Measurements from ENCODE around the gene ZSCAN12.

The ZSCAN12 gene

GRCh38 chr6:28353356-28353755 is 46.2 kb downstream of the ZSCAN12 start:
- no peak for DNase-seq

GRCh38 chr6:28351493-28351925 is 48.0 kb downstream of the ZSCAN12 start:
- no peak for DNase-seq

GRCh38 chr6:28351087-28351486 is 48.5 kb downstream of the ZSCAN12 start:
- no peak for DNase-seq

GRCh38 chr6:28349892-28350737 is 49.4 kb downstream of the ZSCAN12 start, which contains the start of gene ZKSCAN3:
Gene ZKSCAN3 (plus strand): TSS chr6:28349947. CDS start chr6:28359587, 9,640 bp downstream.
- DNase-seq: peak; percentile 76 to 80

- DNase-seq: no peak
These were observed 50.1 kb downstream of the ZSCAN12 start for GRCh38 chr6:28349344-28349891.

GRCh38 chr6:28347119-28347518 is 52.4 kb downstream of the ZSCAN12 start:
- no peak for DNase-seq

GRCh38 chr6:28345201-28345600 is 54.3 kb downstream of the ZSCAN12 start:
- no peak for DNase-seq

GRCh38 chr6:28343898-28344677 is 55.5 kb downstream of the ZSCAN12 start:
- no peak for DNase-seq

GRCh38 chr6:28340310-28341095 is 59.0 kb downstream of the ZSCAN12 start:
- DNase-seq: no peak

GRCh38 chr6:28337121-28337520 is 62.4 kb downstream of the ZSCAN12 start:
- DNase-seq: no peak

GRCh38 chr6:28336284-28337120 is 63.0 kb downstream of the ZSCAN12 start:
- DNase-seq: peak; percentile 15 to 21

- DNase-seq: peak; percentile 80 to 83
These were observed 63.8 kb downstream of the ZSCAN12 start, which contains the start of gene ZSCAN31 for GRCh38 chr6:28335564-28336283. Gene ZSCAN31 (minus strand): TSS chr6:28336148. CDS start chr6:28329683, 6,465 bp downstream.

GRCh38 chr6:28335040-28335563 is 64.4 kb downstream of the ZSCAN12 start:
- DNase-seq: peak in 1 of 2 donors; percentile 5

- no peak for DNase-seq
These were observed 65.1 kb downstream of the ZSCAN12 start for GRCh38 chr6:28334286-28335039.

GRCh38 chr6:28333599-28334018 is 65.9 kb downstream of the ZSCAN12 start:
- no peak for DNase-seq

- no peak for DNase-seq
These were observed 66.5 kb downstream of the ZSCAN12 start for GRCh38 chr6:28333047-28333446.

GRCh38 chr6:28330041-28330440 is 69.5 kb downstream of the ZSCAN12 start:
- DNase-seq: no peak

Measured in activated CD4-positive, alpha-beta T cell treated with anti-CD3 and anti-CD28 coated beads for 4 hours (primary cell).